Stimulated activated CD8-positive, alpha-beta memory T cell treated with anti-CD3 and anti-CD28 coated beads, Interleukin-15, amount 100 ng/mL, for 24 hours (primary cell): ENCODE results near the gene MYBPC2.

ENCODE experiments used
- DNase-seq: peaks from one replicate; pipeline ENCODE4 v3.0.0-alpha.2; 2020; ENCODE audit warnings: low read depth

The MYBPC2 gene

GRCh38 chr19:50410109-50410508, 22.6 kb upstream of the MYBPC2 start:
- no peak for DNase-seq

- DNase-seq: no peak
Observed at GRCh38 chr19:50412419-50412818, 20.3 kb upstream of the MYBPC2 start.

- no peak for DNase-seq
Observed at GRCh38 chr19:50413096-50413495, 19.6 kb upstream of the MYBPC2 start.

- no peak for DNase-seq
Observed at GRCh38 chr19:50413531-50413930, 19.2 kb upstream of the MYBPC2 start.

GRCh38 chr19:50414864-50415660, 17.6 kb upstream of the MYBPC2 start:
- peak; percentile 55 for DNase-seq

- DNase-seq: no peak
Observed at GRCh38 chr19:50415661-50416033, 17.0 kb upstream of the MYBPC2 start.

- DNase-seq: no peak
Observed at GRCh38 chr19:50416034-50416977, 16.4 kb upstream of the MYBPC2 start.

- no peak for DNase-seq
Observed at GRCh38 chr19:50417111-50418081, 15.3 kb upstream of the MYBPC2 start.

GRCh38 chr19:50418176-50419021, 14.3 kb upstream of the MYBPC2 start, which contains the start of gene SPIB:
Gene SPIB (plus strand): TSS chr19:50418938. CDS start chr19:50418963, 25 bp downstream.
- DNase-seq: no peak

GRCh38 chr19:50419022-50419579, 13.6 kb upstream of the MYBPC2 start:
- no peak for DNase-seq

GRCh38 chr19:50419580-50420035, 13.1 kb upstream of the MYBPC2 start:
- DNase-seq: no peak

- no peak for DNase-seq
Observed at GRCh38 chr19:50420127-50420526, 12.6 kb upstream of the MYBPC2 start.

- DNase-seq: no peak
Observed at GRCh38 chr19:50420808-50421207, 11.9 kb upstream of the MYBPC2 start.

GRCh38 chr19:50422397-50423278, 10.1 kb upstream of the MYBPC2 start:
- no peak for DNase-seq

- no peak for DNase-seq
Observed at GRCh38 chr19:50423279-50424113, 9.2 kb upstream of the MYBPC2 start.

- DNase-seq: no peak
Observed at GRCh38 chr19:50425581-50425980, 7.1 kb upstream of the MYBPC2 start.

GRCh38 chr19:50427318-50427925, 5.3 kb upstream of the MYBPC2 start:
- DNase-seq: no peak

GRCh38 chr19:50427997-50428425, 4.7 kb upstream of the MYBPC2 start:
- no peak for DNase-seq
